ENCODE results near the gene HDGFL2.

HDGFL2 gene

DNA sequence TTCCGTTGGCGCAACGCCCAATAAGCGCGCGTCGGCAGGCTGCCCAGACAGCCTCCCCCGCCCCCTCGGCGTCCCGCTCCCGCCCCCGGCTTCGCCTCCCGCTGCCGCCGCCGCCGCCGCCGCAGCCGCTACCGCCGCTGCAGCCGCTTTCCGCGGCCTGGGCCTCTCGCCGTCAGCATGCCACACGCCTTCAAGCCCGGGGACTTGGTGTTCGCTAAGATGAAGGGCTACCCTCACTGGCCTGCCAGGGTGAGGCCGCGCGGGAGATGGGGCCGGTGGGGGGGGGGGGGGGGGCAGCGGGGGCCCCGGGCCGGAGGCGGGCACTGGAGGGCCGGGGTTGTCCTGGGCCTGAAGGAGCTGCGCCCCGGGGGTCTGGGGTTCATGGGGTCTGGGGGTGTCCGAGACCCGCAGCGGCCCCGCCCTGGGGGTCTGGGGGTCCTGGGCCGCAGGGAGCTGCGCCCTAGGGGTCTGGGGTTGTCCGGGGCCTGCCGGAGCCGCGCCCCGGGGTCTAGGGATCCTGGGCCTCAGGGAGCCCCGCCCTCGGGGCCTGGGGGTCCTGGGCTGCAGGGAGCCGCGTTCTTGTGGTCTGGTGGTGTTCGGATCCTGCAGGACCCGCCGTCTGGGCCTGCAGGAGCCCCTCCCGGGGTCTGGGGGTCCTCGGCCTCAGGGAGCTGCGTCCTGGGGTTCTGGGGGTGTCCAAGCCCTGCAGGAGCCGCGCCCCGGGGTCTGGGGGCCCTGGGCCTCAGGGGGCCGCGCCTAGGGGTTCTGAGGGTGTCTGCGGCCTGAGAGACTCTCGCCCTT, at the start of gene HDGFL2:
HDGFL2 (plus strand) TSS at position 124 of the 801 bp plus-strand sequence; CDS start at position 178, 54 bp downstream.
- DNase-seq (ENCODE audit: low read depth), result no peak

GRCh38 chr19:4423416-4424126, 48.5 kb upstream of the HDGFL2 start:
- no peak for DNase-seq (ENCODE audit: low read depth)

GRCh38 chr19:4425537-4425936, 46.6 kb upstream of the HDGFL2 start:
- no peak for DNase-seq (ENCODE audit: low read depth)

GRCh38 chr19:4428326-4428975, 43.6 kb upstream of the HDGFL2 start:
- DNase-seq (ENCODE audit: low read depth), result no peak

DNA sequence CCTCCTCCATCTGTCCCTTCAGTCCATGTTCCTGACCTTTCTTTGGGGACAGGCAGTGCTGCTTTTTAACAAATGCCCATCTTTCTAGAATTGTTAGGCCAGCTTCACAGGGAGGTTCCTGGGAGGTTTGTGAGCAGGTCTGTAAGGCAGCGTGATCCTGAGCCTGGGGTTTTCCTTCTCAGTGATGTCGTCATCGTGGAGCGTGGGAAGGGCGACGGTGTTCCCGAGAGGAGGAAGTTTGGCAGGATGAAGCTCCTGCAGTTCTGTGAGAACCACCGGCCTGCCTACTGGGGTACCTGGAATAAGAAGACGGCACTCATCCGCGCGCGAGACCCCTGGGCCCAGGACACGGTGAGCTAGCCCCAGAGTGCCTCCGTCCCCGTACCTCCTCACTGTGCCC, 42.8 kb upstream of the HDGFL2 start:
- DNase-seq (ENCODE audit: low read depth), result no peak

GRCh38 chr19:4429771-4430171, 42.3 kb upstream of the HDGFL2 start:
- no peak for DNase-seq (ENCODE audit: low read depth)

DNA sequence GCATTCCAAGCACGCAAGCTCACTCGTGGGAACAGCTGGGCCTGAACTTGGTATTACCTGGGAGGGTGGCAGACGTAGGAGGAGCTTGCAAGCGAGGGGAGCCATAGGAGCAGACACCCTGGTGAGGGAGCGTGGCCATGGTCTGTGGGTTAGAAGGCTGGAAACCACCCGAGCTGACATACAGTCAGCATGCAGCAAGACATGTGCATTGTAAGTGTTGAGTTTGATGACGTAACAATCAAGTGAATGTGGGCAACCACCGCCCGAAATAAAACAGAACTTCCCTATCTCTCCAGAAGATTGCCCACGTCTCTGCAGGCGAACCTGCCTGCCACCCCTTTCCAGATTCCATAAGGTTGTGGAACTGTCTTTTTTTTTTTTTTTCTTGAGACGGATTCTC, 41.3 kb upstream of the HDGFL2 start:
- DNase-seq (ENCODE audit: low read depth), result no peak

GRCh38 chr19:4431296-4431695, 40.8 kb upstream of the HDGFL2 start:
- no peak for DNase-seq (ENCODE audit: low read depth)

GRCh38 chr19:4431808-4432674, 40.1 kb upstream of the HDGFL2 start:
- DNase-seq (ENCODE audit: low read depth), result no peak

- no peak for DNase-seq (ENCODE audit: low read depth)
Observed at GRCh38 chr19:4432918-4433506, 39.1 kb upstream of the HDGFL2 start.

DNA sequence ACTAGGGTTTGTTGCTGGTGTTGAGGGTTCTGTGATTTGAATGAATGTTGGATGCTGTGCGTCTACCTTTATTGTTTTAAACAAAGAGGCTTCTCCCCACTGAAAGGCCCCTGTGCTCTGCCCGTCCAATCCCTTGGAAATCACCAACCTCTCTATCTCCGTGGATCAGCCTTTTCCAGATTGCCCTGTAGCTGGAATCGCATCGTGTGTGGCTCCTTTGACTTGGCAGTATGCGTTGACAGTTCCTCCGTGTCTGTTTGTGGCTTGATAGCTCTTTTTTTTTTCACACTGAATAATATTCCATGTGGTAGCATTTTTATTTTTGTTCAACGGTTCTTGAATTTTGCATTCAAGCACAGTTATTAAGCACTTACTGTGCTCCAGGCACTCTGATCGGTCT, 37.7 kb upstream of the HDGFL2 start:
- no peak for DNase-seq (ENCODE audit: low read depth)

- no peak for DNase-seq (ENCODE audit: low read depth)
Observed at GRCh38 chr19:4436231-4436630, 35.9 kb upstream of the HDGFL2 start.

GRCh38 chr19:4437103-4437502, 35.0 kb upstream of the HDGFL2 start:
- DNase-seq (ENCODE audit: low read depth), result no peak

DNA sequence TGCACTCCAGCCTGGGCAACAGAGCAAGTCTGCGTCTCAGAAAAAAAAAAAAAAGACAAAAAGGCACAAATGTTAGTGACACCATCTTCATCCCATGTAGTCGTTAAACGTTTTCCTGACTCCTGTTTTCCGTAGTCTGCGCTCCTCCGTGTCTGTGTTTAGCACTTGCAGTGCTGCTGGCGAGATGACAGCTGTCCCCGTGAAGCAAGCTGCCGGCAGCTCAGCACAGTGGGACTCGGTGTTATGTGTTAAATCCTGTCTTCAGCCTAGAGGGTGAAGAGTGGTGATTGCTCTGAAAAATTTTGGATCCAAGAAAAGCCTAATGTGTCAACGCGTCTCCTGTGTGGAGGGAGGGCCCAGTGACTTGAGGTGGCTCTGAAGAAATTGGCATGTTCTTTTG, 32.9 kb upstream of the HDGFL2 start:
- DNase-seq (ENCODE audit: low read depth), result no peak

- no peak for DNase-seq (ENCODE audit: low read depth)
Observed at GRCh38 chr19:4441994-4442818, 29.9 kb upstream of the HDGFL2 start.

- DNase-seq (ENCODE audit: low read depth), result no peak
Observed at GRCh38 chr19:4442819-4443146, 29.3 kb upstream of the HDGFL2 start.

- no peak for DNase-seq (ENCODE audit: low read depth)
Observed at GRCh38 chr19:4443188-4443587, 28.9 kb upstream of the HDGFL2 start.

DNA sequence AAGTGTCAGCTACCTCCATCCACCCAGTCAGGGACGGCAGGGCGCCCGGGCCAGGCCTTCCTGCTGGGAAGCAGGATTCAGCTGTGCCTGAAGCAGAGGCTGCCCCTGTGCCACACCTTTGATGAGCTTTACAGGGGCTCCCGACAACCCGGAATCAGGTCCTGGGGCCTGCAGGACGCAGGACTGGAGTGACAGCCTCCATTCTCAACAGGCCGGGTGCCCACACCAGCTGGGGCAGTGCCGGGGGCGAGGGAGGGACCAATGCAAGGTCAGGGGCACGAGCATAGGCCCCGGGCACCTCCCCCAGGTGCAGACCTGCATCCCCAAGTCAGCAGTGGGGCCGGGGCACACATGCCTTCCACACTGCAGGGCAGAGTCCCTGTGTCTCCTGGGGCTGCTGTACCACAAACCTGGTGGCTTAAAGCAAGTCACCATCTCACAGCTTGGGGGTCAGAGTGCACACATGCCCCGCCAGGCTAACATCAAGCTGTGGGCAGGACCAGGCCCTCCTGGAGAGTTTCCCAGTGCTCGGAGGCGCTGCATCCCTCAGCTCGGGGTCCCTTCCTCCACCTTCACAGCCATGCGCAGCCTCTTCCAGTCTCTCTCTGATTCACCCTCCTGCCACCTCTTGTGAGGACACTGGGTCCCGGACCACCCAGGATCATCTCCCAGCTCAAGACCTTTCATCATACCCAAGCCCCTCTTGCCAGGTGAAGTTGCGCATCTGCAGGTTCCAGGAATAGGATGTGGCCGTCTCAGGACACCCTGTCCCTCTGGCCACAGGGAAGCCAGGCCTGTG, 27.9 kb upstream of the HDGFL2 start:
- no peak for DNase-seq (ENCODE audit: low read depth)

- no peak for DNase-seq (ENCODE audit: low read depth)
Observed at GRCh38 chr19:4444765-4445741, 27.0 kb upstream of the HDGFL2 start.
